B cell (primary cell): Measurements from ENCODE around the gene DKK3. TPM values are rescaled to one million over a fixed set of nuclear protein-coding genes. Genes with fewer than 3 reads are reported as not detected.

ENCODE experiments used
- ATAC-seq: fragments of 200-7000 bp; cut with Tn5 transposase; one replicate; pipeline ENCODE4 v1.10.0; 2021; ENCODE audit warnings: low read depth, mild to moderate bottlenecking, moderate number of reproducible peaks, moderate library complexity
- CTCF ChIA-PET: fragments of 350-600 bp; sonication (Branson Sonifier 250); formaldehyde crosslinking; loops from one replicate; lab custom pipeline; 2021; ENCODE audit warnings: antibody characterized with exemption, inconsistent platforms; lab: Charles Lee
- POLR2A ChIA-PET: fragments of 350-600 bp; sonication (Branson Sonifier 250); formaldehyde crosslinking; loops from one replicate; lab custom pipeline; 2021; ENCODE audit warnings: antibody characterized with exemption; lab: Charles Lee
- DNase-seq: peaks from one replicate; pipeline ENCODE4 v3.0.0; 2013
- H2AFZ ChIP-seq: 2 replicates; pipeline ENCODE4 v1.6.1; 2012; ENCODE audit warnings: mild to moderate bottlenecking, low read depth, low read length; ENCODE audit not compliant: insufficient read depth, poor library complexity, severe bottlenecking
- H3K27ac ChIP-seq, 2 donors: 1 replicate in 1 of 2; 2 replicates in 1 of 2; pipeline ENCODE4 v1.5.1; 2012 to 2013; ENCODE audit warnings: low read length in 2 of 2, mild to moderate bottlenecking in 2 of 2, moderate library complexity in 1 of 2
- H3K27me3 ChIP-seq, 4 experiments: fragments of 200-600 bp in 1 of 4; sonication (generic) in 1 of 4; replicated peaks in 1 of 4; 1 replicate in 2 of 4; 2 replicates in 2 of 4; pipeline versions ENCODE4 v1.6.1 to v1.7.0; 2013 to 2016; ENCODE audit warnings: low read length in 3 of 4, mild to moderate bottlenecking in 2 of 4, mixed read lengths in 1 of 4, moderate library complexity in 1 of 4; ENCODE audit not compliant: insufficient read depth in 4 of 4, control insufficient read depth in 3 of 4; ENCODE audit errors: control extremely low read depth in 1 of 4
- H3K36me3 ChIP-seq, 2 experiments: replicated peaks in 1 of 2; 1 replicate in 1 of 2; 2 replicates in 1 of 2; pipeline versions ENCODE4 v1.6.1 to v1.7.1; 2013; ENCODE audit warnings: low read length in 1 of 2; ENCODE audit not compliant: insufficient read depth in 2 of 2, control insufficient read depth in 1 of 2; ENCODE audit errors: control extremely low read depth in 1 of 2, extremely low read depth in 1 of 2
- H3K4me1 ChIP-seq, 2 donors: fragments of 200-600 bp in 1 of 2; sonication (generic) in 1 of 2; 1 replicate in 1 of 2; 2 replicates in 1 of 2; pipeline versions ENCODE4 v1.5.1 to v1.6.1; 2013 to 2017; ENCODE audit warnings: low read length in 2 of 2; ENCODE audit not compliant: control insufficient read depth in 2 of 2, insufficient read depth in 2 of 2
- H3K4me2 ChIP-seq: replicated peaks from 2 replicates; pipeline ENCODE3; 2012; ENCODE audit warnings: mild to moderate bottlenecking, low read depth, low read length; ENCODE audit not compliant: poor library complexity, severe bottlenecking
- H3K4me3 ChIP-seq, 5 experiments: fragments of 200-600 bp in 1 of 5; sonication (generic) in 1 of 5; 1 replicate in 3 of 5; 2 replicates in 2 of 5; pipeline versions ENCODE4 v1.5.1 to v1.7.0; 2011 to 2016; ENCODE audit warnings: low read length in 4 of 5, mild to moderate bottlenecking in 4 of 5, low read depth in 2 of 5, control low read depth in 1 of 5, moderate library complexity in 1 of 5; ENCODE audit not compliant: insufficient read depth in 1 of 5; ENCODE audit errors: control extremely low read depth in 1 of 5, extremely low read depth in 1 of 5
- H3K79me2 ChIP-seq: fragments of 200-600 bp; sonication (generic); one replicate; pipeline ENCODE4 v1.6.0; 2016; ENCODE audit warnings: low read length; ENCODE audit not compliant: control insufficient read depth, insufficient read depth
- H3K9ac ChIP-seq: fragments of 200-600 bp; sonication (generic); 2 replicates; pipeline ENCODE4 v1.6.1; 2017; ENCODE audit warnings: mild to moderate bottlenecking, low read length, moderate library complexity
- H3K9me3 ChIP-seq, 3 donors: one replicate each; pipeline versions ENCODE4 v1.6.1 to v1.7.1; 2013; ENCODE audit warnings: low read length in 2 of 3; ENCODE audit not compliant: control insufficient read depth in 2 of 3, insufficient read depth in 1 of 3; ENCODE audit errors: control extremely low read depth in 1 of 3
- H4K20me1 ChIP-seq: 2 replicates; pipeline ENCODE4 v1.6.0; 2012; ENCODE audit warnings: mild to moderate bottlenecking, low read length; ENCODE audit not compliant: insufficient read depth, control insufficient read depth, poor library complexity, severe bottlenecking
- H3K27ac Mint-ChIP-seq: one replicate; pipeline ENCODE4 v1.8.0; 2021; ENCODE audit warnings: mixed read lengths
- H3K27me3 Mint-ChIP-seq: one replicate; pipeline ENCODE4 v1.8.0; 2021; ENCODE audit warnings: mixed read lengths
- H3K4me1 Mint-ChIP-seq: one replicate; pipeline ENCODE4 v1.8.0; 2021; ENCODE audit warnings: mixed read lengths
- H3K4me3 Mint-ChIP-seq: one replicate; pipeline ENCODE4 v1.8.0; 2021; ENCODE audit warnings: mixed read lengths
- H3K9me3 Mint-ChIP-seq: one replicate; pipeline ENCODE4 v1.8.0; 2022; ENCODE audit warnings: mixed read lengths; ENCODE audit not compliant: insufficient read depth
- CTCF ChIP-seq: fragments of 200-600 bp; IDR thresholded peaks from one replicate; pipeline ENCODE4 v1.8.0; 2022; ENCODE audit warnings: antibody characterized with exemption, mild to moderate bottlenecking
- EZH2 ChIP-seq: IDR thresholded peaks from 2 replicates; pipeline ENCODE4 v1.6.1; 2012; ENCODE audit warnings: borderline replicate concordance, low read depth, mild to moderate bottlenecking, moderate library complexity, low read length; ENCODE audit not compliant: insufficient read depth, poor library complexity, severe bottlenecking
- WGBS: methylation state at CpG from one replicate; pipeline ENCODE4 v1.1.5; 2013; ENCODE audit warnings: missing lambda C conversion rate; ENCODE audit not compliant: insufficient coverage; 5-methylcytosine and 5-hydroxymethylcytosine counted together
- intact Hi-C: fragments of 100-400 bp; cut with micrococcal nuclease; formaldehyde crosslinking; loops from one replicate; pipeline ENCODE4 v1.10.0; 2022
- polyA plus RNA-seq: library from polyadenylated mRNA; depleted of rRNA; stranded (reverse); fragments of >200 nt; gene quantifications from 2 replicates; pipeline ENCODE4 v1.2.3, GENCODE V29; 2012
- total RNA-seq, 2 donors: library from RNA; stranded (reverse); fragments of 120-200 nt in 1 of 2; gene quantifications; 1 replicate in 1 of 2; 2 replicates in 1 of 2; pipeline versions ENCODE4 v1.2.3 to v1.2.4, GENCODE V29; 2013 to 2022

The DKK3 gene
- total and polyA plus RNA-seq, 2 donors (not counting 1 experiment from before 2014, with no cell fraction given), result 0.33 TPM; not detected in 1

- H3K27ac Mint-ChIP-seq, result no peak overlapping the region
- ATAC-seq, result no peak
- WGBS, result no CpG with 5 or more reads among the region's 2 CpGs
- Histone ChIP-seq H3K4me1 (no peaks in the 10 kb centered on the region), H3K9me3 (no peaks in the 10 kb centered on the region), H3K4me3 (no peak overlapping the region), H4K20me1 (no peaks in the 10 kb centered on the region), H3K36me3 (peaks cover 5 to 11% of the 10 kb centered on the region in 2 experiments), H2AFZ (no peak overlapping the region), H3K27ac (no peak overlapping the region), H3K4me2 (no peak overlapping the region), H3K27me3 (no peaks in the 10 kb centered on the region), H3K79me2 (no peaks in the 10 kb centered on the region), H3K9ac (no peak overlapping the region)
- no peaks in the 10 kb centered on the region for H3K4me1 Mint-ChIP-seq
- H3K27me3 Mint-ChIP-seq, result no peaks in the 10 kb centered on the region
- H3K4me3 Mint-ChIP-seq, result no peak overlapping the region
- intact Hi-C loops, result no loop called here
- ChIA-PET POLR2A (no interaction called here), CTCF (no interaction called here)
- TF ChIP-seq CTCF (no peak), EZH2 (no peak)
- H3K9me3 Mint-ChIP-seq, result no peaks in the 10 kb centered on the region
- DNase-seq, result no peak
These were observed 92.8 kb downstream of the DKK3 start for GRCh38 chr11:11915625-11916024.

DNA sequence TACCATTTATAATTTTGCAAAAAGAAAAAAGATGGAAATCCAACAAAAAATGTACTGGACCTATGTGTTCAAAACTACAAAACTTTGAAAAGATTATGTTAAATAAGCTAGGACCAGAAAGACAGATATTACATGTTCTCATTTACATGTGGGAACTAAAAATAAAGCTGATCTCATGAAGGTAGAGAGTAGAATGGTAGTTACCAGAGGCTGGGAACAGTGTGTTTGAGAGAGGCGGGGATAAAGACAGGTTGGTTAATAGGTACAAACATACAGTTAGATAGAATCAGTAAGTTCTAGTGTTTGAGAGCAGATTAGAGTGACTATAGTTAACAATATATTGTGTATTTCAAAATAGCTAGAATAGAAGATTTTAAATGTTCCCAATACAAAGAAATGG lies 95.0 kb downstream of the DKK3 start:
- ChIA-PET CTCF (no interaction called here), POLR2A (no interaction called here)
- H3K27me3 Mint-ChIP-seq, result no peaks in the 10 kb centered on the region

More for the DNA sequence above, 95.0 kb downstream of the DKK3 start:
- H3K27ac ChIP-seq, result no peak overlapping the region
- Mint-ChIP-seq H3K27ac (no peak overlapping the region), H3K4me1 (no peaks in the 10 kb centered on the region), H3K9me3 (no peaks in the 10 kb centered on the region), H3K4me3 (no peak overlapping the region)
- H3K4me2 ChIP-seq, result no peak overlapping the region
- DNase-seq, result no peak
- no peaks in the 10 kb centered on the region for H3K27me3 ChIP-seq
- no peak overlapping the region for H3K4me3 ChIP-seq
- no peak for TF ChIP-seq EZH2
- TF ChIP-seq CTCF, result no peak
- ATAC-seq, result no peak
- H3K9me3 ChIP-seq, result no peaks in the 10 kb centered on the region
- no peaks in the 10 kb centered on the region for H4K20me1 ChIP-seq
- no peak overlapping the region for H3K9ac ChIP-seq
- no peaks in the 10 kb centered on the region for H3K79me2 ChIP-seq
- H3K4me1 ChIP-seq, result no peaks in the 10 kb centered on the region
- no CpG with 5 or more reads among the region's 1 CpG for WGBS
- H3K36me3 ChIP-seq, result peaks cover 9 to 11% of the 10 kb centered on the region in 2 experiments
- no peak overlapping the region for H2AFZ ChIP-seq
- intact Hi-C loops, result no loop called here

Other genes starting within 250 kb of the DKK3 start
- 52.9 and 61.1 TPM in 2 replicates for gene USP47, start 166.7 kb downstream of the DKK3 start, total RNA-seq
- 12.8 and 19.6 TPM in 2 replicates for gene USP47, start 166.7 kb downstream of the DKK3 start, polyA plus RNA-seq
- gene MICAL2, start 102.0 kb upstream of the DKK3 start, total RNA-seq, result 0.32 and 0.41 TPM in 2 replicates
- gene MICAL2, start 102.0 kb upstream of the DKK3 start, polyA plus RNA-seq, result 0.19 and 0.40 TPM in 2 replicates